Urothelium cell line (cell line): ENCODE measurements around the gene KRT14.

Experiments used
- DNase-seq: peaks from one replicate; pipeline ENCODE4 v3.0.0; 2011; ENCODE audit warnings: low spot score, mixed read lengths
- FAIRE-seq: peaks from 2 replicates; lab custom pipeline; 2011; peaks lifted over from hg19 to GRCh38; lab: Jason Lieb, UNC

KRT14 gene

GRCh38 chr17:41533613-41534012 is 53.1 kb downstream of the KRT14 start:
- no peak for DNase-seq
- no peak for FAIRE-seq

GRCh38 chr17:41532947-41533570 is 53.6 kb downstream of the KRT14 start:
- FAIRE-seq = no peak
- DNase-seq = no peak
